SU-DHL-6 (cell line): ENCODE measurements around the gene ERCC4.

Experiments
- EZH2phosphoT487 ChIP-seq: fragments of 200-600 bp; sonication (generic), shearing (Covaris generic); conservative IDR thresholded peaks from 2 replicates; pipeline ENCODE4 v1.6.1; 2018; ENCODE audit warnings: mild to moderate bottlenecking, antibody characterized with exemption, low read length, moderate library complexity, mixed read lengths
- TF ChIP-seq, protein P1 (sequence below): fragments of 200-600 bp; sonication (generic); IDR thresholded peaks from one replicate; pipeline ENCODE4 v1.5.1; 2017; ENCODE audit warnings: antibody characterized with exemption, mild to moderate bottlenecking, low read length, moderate library complexity; ENCODE audit not compliant: insufficient read depth, poor library complexity, severe bottlenecking

DNA sequence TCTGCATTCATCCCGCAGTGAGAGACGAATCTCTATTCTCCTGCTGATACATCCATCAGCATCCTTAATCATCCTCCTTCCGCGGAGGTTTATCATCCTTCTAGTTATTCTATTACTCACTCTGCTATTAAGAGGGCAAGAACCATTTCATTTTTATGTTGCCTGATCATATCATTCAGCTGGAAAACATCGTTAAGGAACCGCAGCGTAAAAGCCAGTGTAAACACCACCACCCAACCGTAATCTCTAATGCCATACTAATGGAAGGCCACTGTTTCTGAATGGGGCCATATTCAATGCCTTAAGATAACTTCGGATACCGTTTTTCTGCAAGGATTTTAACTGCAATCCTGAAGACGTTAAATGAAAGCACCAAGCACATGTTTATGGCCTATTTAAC, 36.7 kb upstream of the ERCC4 start:
- TF ChIP-seq, protein P1, sequence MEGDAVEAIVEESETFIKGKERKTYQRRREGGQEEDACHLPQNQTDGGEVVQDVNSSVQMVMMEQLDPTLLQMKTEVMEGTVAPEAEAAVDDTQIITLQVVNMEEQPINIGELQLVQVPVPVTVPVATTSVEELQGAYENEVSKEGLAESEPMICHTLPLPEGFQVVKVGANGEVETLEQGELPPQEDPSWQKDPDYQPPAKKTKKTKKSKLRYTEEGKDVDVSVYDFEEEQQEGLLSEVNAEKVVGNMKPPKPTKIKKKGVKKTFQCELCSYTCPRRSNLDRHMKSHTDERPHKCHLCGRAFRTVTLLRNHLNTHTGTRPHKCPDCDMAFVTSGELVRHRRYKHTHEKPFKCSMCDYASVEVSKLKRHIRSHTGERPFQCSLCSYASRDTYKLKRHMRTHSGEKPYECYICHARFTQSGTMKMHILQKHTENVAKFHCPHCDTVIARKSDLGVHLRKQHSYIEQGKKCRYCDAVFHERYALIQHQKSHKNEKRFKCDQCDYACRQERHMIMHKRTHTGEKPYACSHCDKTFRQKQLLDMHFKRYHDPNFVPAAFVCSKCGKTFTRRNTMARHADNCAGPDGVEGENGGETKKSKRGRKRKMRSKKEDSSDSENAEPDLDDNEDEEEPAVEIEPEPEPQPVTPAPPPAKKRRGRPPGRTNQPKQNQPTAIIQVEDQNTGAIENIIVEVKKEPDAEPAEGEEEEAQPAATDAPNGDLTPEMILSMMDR = no peak
- no peak for TF ChIP-seq EZH2phosphoT487
